GM18519 (cell line): Measurements from ENCODE around the gene NSG2.
"Not testable (repeated sequence)": the region's sequence is repeated elsewhere in the genome, so short reads cannot be mapped to it uniquely, and the experiment has no call there.

Experiments used
- ATAC-seq: cut with Tn5 transposase; IDR thresholded peaks from one replicate; pipeline ENCODE4 v1.9.1; 2021; ENCODE audit warnings: mild to moderate bottlenecking, moderate library complexity; ENCODE audit not compliant: unreplicated experiment, low FRiP score

Gene NSG2

DNA sequence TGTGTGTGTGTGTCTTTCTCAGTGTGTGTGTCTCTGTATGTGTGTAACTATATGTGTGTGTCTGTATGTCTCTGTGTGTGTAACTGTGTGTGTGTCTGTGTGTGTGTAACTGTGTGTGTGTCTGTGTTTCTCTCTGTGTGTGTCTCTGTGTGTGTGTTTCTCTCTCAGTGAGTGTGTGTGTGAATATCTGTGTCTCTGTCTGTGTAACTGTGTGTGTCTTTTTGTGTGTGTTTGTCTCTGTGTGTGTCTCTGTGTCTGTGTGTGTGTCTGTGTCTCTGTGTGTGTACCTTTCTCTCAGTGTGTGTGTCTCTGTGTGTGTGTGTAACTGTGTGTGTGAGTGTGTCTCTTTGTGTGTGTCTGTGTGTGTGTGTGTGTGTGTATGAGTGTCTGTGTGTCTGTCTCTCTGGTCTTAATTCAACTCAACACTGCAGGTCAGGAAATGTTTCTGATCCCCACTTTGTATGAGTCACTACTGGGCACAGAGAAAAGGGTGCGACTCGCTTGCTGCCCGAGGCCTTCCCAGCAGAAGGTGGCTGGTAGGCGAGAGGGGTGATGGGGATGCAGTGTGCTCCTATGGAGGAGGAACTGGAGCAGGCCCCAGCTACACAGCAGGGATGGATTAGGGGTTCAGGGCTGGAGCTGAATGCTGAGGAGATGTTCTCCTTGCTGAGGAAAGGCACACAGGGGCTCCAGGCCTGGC, 52.1 kb downstream of the NSG2 start:
- ATAC-seq: no peak

DNA sequence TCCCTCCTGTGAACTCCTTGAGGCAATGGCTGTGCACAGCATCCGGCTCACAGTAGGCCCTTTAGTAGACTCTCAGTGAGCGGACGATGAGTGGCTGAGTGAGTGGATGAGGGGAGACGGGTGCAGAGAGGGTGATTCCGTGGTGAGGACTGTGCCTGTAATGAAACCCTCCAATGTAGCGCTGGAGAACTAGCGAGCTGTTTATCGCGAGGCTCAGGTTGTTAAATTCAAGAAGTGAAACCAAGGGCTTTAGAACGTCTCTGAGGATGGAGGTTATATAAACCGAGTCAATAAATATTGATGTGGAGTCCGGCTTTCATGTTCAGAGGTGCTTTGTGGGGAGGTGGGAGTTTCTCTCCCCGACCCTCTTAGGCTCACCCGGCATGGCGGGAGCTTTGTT, 53.2 kb downstream of the NSG2 start:
- no peak for ATAC-seq

DNA sequence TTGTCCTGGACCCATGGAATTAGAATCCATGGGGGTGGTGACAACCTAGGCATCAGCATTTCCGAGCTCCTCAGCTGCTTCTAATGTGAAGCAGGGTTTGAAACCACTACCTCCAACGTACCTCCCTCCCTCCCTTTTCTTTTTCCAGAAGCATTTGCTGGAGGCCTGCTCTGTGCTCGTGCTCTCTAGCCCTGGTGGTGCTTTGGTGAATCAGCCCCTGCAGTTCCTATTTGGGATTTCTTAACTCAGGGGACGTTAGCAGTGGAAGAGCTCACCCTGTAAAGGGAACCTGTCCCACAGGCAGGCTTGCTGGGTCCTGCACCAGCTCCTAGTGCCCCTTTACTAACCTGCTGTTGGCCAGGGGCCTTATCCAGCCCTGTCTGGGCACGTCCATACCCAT, 55.0 kb downstream of the NSG2 start:
- no peak for ATAC-seq

DNA sequence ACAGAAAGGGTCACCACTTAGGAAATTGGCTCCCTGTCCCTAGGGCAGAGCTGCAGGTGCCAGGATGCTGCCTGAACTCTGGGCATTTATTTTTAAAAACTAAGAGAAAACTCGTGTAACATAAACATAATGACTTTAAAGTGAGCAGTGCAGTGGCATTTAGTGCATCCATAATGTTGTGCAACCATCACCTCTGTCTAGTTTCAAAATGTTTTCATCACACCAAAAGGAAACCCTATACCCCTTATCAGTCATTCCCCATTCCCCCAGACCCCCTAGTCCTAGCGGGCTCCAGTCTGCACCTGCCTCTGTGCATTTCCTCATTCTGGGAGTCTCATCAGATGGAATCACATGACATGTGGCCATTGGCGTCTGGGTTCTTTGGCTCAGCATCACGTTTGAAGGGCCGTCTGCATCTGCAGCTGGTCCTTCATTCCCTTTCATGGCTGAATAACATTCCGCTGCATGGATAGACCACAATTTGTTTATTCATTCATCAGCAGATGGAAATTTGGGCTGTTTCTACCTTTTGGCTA, 55.8 kb downstream of the NSG2 start:
- no peak for ATAC-seq

DNA sequence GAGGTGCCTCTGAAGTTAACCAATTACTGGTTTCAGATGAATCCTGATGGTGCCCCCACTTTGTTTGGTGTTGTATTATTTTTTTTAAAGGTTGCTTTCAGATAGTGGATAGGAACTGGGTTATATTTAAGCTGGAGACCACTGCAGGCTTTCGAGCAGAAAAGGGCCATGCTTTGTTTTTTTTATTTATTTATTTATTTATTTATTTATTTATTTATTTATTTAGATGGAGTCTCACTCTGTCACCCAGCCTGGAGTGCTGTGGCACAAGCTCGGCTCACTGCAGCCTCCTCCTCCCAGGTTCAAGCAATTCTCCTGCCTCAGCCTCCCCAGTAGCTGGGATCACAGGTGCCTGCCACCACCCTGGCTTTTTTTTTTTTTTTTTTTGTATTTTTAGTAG, 57.1 kb downstream of the NSG2 start:
- ATAC-seq: not testable (repeated sequence)

DNA sequence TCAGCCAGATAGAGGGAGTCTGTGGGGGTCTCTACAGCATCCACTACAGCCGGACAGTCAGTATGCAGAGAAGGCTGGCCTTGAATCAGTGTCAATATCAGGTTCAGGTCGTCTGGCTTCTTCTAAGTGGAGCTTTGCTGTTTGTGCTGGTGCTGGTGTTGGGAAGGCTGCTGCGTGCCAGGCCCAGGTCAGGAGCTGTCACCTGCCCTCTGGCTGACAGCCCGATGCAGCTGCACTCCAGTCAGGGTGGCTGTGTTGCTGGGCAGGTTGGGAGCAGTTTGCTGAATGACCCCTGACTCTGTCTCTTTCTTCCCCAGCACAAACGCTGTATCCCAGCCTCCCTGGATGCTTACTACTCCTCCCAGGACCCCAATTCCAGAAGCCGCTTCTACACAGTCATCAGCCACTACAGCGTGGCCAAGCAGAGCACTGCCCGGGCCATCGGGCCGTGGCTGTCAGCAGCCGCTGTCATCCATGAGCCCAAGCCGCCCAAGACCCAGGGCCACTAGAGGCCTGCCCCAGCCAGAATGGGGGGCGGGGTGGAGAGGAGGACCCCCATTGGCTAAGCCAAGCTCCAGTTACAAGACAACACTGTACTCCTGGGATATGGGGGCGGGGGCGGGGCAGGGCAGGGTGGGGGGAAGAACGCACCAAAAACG, 61.6 kb downstream of the NSG2 start:
- ATAC-seq: no peak

DNA sequence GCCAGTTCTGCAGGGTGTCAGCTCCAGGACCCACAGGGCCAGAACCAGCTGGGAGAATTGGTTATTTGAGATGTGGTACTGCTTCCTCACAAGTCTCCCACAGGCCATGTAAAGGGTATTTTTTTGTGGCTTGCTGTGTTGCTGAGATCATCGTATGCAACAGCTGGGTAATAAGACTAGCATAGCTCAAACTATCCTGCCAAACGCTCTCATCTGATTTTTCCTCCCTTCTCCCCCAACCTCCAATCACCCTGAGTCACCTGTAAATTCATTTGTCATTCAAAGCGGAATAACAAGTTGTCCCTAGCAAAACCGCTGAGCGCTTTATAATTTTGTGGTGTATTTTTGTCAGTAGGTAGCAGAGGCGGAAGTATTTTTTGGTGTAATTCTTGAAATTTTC, 63.2 kb downstream of the NSG2 start:
- no peak for ATAC-seq

DNA sequence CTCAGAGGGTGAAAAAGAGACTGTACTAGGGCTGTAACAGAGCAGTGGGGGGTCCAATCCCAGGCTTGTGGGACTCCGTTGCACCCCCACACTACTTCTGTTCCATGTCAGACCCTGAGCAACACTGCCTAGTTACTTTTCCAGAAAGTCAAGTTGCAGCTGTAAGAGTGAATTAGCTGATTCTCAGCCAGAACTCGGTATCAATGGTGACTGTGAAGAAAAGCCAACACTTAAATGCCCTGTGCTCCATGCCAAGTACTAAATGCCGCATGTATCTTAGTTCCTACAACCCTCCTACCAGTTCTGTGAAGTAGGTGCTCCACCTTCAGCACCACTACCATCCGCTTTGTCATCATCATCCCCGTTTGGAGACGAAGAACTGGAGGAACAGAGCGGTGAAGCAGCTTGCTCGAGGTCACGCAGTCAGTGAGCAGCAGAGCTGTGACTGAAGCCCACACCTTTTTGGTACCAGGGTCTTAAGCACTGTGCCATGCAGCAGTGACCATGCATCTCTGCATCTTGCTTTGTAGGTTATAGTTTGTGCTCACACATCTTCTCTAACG, 64.3 kb downstream of the NSG2 start:
- no peak for ATAC-seq

DNA sequence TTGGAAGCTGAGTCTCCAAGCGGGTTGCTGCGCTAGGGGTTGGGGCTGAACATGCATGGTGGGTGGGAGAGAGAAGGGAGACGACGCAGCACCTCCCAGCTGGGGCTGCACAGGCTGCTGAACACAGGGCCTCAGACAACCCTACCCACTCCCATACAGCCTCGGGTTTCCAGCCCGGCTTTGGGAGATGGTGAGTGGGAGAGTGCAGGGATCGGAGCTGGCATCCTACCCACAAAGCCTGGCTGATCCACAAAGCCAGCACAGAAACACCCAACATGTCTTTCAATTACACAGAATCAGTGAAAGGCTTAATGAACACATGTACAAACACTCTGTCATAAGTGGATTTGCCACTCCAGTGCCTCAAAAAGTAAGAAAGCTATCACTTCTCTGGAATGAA, 64.8 kb downstream of the NSG2 start:
- no peak for ATAC-seq

DNA sequence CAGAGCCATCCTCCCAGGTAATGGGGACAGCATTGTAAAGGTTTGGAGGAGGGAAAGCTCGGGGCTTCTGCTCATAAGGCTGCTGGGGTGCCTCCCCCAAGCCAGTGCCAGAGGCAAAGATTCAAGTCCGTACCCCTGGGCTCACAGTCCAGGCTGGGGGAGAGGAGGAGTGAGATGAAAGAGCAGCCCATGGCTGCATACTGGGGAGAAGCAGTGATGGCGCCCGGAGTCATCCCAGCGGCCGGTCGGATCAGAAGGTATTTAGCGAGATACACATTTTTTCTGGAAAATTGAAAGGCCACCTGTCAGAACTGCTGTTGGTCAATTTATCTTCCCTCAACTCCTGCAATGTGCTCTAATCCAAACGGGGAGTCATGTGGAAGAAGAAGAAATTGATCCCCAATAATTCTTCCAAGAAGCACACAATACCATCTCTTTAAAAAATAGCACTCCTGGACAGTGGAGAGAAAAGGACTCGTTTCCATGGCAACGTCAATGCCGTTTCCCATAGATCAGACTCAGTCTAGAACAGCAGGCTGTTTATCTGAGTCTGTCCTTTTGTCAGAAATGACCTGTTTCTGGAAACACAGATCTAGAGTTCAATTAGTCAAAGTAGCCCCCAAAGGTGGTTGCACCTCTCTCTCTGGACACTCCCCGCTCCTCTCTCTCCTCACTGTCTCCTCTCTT, 65.9 kb downstream of the NSG2 start:
- no peak for ATAC-seq

DNA sequence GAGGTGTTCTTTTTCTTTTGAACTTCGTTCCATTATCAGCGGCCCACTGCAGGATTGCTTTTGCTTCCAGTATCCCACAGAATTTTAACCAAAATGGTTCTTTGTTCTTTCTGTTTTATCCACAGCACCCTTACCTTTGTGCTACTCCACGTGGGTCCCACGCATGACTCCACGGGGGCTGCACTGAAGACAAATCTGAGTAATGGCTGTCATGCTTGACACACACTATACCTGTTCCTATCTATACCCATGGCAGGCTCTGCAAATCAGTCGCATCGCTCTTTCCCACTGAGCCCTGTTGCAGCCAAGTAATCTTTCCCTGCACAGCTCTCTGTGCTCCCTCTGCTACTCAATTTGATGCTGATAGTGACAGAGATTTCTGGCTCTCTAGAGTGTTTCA, 69.7 kb downstream of the NSG2 start:
- ATAC-seq: no peak

DNA sequence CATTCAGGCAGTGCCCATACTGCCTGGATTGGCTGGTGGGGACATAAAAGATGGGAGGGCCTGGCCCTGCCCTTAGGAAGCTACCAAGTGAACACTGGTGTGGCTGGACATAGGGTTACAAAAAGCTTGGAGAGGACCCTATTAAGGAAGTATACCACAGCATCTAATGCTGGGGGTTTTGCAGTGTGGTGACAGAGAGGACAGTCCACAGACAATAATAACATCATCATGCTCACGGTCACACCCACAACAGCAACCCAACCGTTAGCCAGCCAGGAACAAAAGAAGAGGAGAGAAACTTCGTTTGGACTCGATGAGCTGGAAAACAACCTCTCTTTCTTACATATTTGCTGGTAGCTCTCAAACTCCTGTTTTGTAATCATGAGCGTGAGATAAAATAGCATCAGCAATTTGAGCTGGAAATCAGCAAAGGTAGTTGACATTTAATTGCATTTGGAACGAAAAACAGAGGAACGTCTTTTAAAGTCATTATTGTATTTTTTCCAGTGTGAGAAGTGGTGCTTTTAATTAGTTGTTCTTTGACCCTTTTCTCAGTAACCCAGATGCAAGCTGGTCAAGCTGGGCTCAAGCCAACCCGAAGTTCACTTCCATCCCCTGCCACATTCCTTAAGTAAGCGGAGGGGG, 73.4 kb downstream of the NSG2 start:
- ATAC-seq: no peak

DNA sequence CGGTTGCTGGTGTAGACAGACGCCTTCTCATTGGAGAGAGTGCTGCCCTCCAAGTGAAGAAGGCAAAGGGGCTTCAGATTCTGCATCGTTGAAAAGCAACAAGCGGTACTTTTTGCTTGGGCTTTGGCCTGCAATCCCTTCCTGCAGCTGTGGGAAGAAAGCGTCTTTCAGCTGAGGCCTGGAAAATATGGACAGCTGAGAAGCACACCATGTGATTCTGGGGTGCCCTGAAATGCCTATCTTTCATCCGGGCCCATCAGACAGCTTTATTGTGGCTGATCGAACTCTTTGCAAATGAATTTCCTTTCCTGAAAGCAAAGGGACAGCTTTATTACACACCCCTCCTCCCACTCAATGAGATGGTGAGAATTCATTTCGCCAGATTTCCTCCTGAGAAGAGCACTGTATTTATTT, 74.0 kb downstream of the NSG2 start:
- no peak for ATAC-seq

DNA sequence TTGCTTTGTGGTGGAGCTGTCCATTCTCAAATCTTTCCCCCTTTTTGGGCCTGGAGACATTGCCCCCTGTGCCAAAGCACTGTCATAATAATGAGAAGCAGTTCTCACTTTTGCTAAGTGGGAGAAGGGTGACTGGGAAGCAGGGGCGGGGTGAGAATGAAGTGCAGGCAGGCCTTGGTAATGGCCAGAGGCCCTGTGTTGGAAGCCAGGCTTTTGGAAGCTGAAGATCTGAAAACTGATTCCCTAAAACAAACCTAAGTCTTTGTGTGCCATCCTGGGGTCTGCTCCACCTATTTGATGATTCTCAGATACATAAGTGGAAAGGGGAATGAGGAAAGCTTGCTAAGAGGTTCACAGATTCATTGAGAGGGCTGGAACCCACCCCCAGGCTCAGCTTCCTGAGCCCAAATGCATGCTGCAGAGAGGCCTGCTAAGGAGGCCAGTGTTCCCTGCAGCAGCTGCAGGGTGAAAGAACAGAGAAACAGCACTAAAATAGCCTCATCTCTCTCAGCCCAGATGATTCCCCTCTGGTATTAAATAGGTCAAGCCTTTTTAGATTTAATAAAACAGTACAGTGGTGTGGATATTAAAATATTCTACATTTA, 75.0 kb downstream of the NSG2 start:
- no peak for ATAC-seq

DNA sequence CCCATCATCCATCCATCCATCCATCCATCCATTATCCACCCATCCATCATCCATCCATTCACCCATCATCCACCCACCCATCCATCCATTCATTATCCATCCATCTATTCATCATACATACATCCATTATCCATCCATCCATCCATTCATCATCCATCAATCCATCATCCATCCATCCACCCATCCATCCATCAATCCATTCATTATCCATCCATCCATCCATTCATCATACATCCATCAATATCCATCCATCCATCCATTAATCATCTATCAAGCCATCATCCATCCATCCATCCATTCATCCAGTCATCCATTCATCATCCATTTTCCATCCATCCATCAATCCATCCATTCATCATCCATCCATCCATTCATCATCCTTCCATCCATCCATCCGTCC, 89.0 kb downstream of the NSG2 start:
- ATAC-seq: no peak

DNA sequence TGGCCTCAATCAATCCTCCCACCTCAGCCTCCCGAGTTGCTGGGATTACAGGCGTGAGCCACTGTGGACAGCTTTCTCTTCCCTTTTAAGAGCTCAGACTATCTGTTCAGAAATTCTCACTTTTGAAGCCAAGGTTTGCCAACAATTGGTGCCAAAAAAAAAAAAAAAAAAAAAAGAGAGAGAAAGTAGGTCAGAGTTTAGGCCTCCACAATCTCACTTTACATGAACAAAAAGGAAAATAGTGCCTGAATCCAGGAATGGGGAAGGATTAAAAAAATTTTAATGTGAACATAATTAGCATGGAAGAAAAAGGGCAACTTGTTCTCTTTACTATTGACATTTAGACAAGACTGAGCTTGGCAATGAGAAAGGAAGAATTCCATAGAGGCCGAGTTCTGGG, 94.1 kb downstream of the NSG2 start:
- ATAC-seq: no peak

DNA sequence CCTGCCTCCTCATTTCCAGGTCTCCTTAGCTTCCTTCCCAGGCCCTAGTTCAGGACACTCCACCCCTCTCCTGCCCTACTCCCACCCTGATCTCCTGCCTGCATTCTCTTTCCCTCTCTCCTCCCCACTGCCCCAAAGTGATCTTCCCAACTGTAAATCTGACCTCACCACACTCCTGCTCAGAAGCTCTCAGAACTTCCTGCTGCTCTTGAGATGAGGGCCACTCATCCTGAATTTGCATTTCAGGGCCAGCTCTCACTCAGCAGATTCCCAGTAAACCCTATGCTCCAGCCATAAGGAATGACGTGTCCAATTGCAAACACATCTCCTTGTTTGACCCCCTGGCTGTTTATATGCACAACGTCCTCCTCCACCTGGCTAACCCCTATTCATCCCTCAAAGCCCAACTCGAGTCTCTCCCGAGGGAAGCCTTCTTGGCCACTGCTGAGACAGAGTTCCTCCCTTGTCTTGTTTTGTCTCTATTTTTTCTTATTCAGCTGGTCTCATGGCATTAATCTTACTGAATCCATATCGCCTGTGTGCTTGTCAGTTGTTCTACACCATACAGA, 95.0 kb downstream of the NSG2 start:
- ATAC-seq: no peak

DNA sequence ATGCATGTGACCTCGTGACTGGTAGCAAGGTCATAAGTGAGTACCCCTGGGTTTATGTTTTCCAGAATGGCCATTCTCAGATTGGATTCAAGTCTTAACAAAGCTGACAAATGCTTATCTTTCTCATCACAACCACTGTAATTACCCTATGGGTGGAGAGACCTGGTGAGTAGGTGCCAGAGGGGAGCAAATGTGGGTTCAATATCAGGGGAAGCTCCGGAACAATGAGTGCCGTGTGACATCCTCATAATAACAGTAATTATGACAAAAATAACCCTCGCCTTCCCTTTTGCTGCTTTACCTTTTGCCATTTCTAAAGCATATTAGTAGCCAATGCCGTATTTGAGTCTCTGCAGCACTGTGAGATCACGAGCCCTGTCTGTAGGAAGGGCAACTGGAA, 95.9 kb downstream of the NSG2 start:
- ATAC-seq: no peak

DNA sequence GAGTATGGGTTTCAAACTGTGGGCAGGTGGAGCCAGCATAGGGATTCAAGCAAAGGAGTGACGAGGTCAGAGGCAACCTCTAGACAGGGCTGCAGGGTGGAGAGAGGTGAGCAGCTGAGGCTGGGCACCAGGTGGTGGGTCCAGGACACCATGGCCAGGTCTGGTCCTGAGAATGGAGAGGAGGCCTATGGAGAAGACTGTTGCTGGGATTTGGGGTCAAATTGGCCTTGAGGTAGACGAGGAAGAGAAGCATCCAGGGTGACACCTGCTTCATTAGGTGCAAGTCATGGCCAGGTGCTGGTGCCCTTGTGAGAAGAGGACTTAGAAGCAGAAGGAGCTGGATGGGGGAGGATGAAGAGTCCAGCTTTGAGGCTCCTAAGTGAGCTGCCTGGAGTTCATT, 99.6 kb downstream of the NSG2 start:
- ATAC-seq: no peak

DNA sequence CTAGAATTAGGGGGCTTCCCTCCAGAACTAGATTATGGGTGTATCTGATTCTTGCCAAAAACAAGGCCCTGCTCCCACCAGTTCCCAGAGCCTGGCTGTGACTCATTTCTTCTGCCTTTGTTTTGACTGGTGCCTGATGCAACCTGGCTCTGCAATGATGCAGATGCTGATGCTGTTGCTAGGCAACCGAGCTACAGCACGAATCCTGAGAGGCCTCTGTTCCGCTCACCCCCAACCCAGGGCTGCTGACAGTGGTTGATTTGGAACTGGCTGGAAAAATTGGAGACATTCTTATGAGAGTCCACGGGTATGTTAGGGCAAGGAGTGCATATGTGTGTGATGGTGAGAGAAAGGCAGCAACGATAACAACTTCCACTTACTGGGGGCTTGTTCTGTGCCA, 100.3 kb downstream of the NSG2 start:
- no peak for ATAC-seq
